Measurements from ENCODE around the gene IER5L. TPM values are rescaled to one million over a fixed set of nuclear protein-coding genes. Genes with fewer than 3 reads are reported as not detected.

IER5L gene
- total and polyA plus RNA-seq, 10 donors = 3.9 to 14.0 (median 8.2) TPM

DNA sequence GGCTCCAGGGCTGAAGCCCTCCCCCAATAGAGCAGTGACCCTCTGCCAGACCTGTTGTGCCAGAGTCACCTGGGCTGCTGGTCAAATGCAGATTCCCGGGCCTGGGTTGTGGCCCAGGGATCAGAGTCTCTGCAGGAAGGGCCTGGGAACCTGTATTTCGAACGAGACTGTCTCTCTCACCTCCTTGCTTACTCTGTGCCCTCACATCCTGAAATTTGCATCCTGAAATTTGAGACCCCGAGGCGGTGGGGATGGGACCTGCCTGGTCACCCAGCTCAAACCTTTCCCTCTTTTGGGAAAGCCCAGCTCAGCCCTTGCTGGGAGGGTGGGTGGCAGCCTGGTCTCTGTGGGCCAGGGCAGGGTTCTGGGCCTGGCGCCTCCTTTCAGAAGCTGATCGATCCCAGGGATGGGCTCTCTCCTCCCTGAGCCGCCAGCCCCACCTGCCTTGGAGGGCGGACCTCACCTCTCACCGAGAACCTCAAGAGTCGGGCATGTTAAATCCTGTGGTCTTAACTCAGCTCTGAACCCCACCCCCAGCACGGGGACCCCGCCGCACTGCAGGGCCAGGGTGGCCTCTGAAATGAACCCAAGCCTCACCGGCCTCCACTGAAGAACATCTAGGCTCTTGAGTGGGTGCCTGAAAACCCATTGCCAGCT lies 44.0 kb upstream of the IER5L start:
- no peak for DNase-seq
- H3K36me3 ChIP-seq = no peaks in the 10 kb centered on the region
- intact Hi-C loops (cut with DNase I; ENCODE audit: low total_unique reads) = no loop called here
- peaks cover 0 to 63% (median 44%) of the 10 kb centered on the region in 6 donors for H3K4me1 ChIP-seq
- H3K27ac ChIP-seq = peak overlapping the region in 3 of 8 donors; percentile 6 to 68 (median 25)
- WGBS, 5 donors = 81 to 94% (median 90%) methylated on average over 8 to 15 of the region's 15 CpGs
- no peak overlapping the region for H3K4me3 ChIP-seq
- H3K27me3 ChIP-seq (replicated peaks in 1 of 7) = peaks cover 0 to 6% (median 0%) of the 10 kb centered on the region in 7 donors
- TF ChIP-seq POLR2A (IDR thresholded peaks at IDR 0.05) = no peak
- TF ChIP-seq POLR2AphosphoS5 (IDR thresholded peaks at IDR 0.05) = no peak
- no peak for TF ChIP-seq CTCF (IDR thresholded peaks at IDR 0.05 in 8 of 11, conservative IDR thresholded peaks at IDR 0.05 in 3 of 11)
- no peaks in the 10 kb centered on the region for H3K9me3 ChIP-seq

GRCh38 chr9:129221233-129221632 lies 43.2 kb upstream of the IER5L start:
- WGBS, 5 donors = 45 to 67% (median 54%) methylated on average over 6 to 7 of the region's 7 CpGs
- Histone ChIP-seq H3K9me3 (no peaks in the 10 kb centered on the region), H3K27me3 (replicated peaks in 1 of 7) (peaks cover 0 to 6% (median 0%) of the 10 kb centered on the region in 7 donors), H3K36me3 (no peaks in the 10 kb centered on the region), H3K27ac (peak overlapping the region in 2 of 8 donors; percentile 1 to 37), H3K4me1 (peaks cover 0 to 60% (median 43%) of the 10 kb centered on the region in 6 donors), H3K4me3 (no peak overlapping the region)
- TF ChIP-seq CTCF (IDR thresholded peaks at IDR 0.05 in 8 of 11, conservative IDR thresholded peaks at IDR 0.05 in 3 of 11) (peak in 1 of 11 experiments; percentile 10), POLR2A (IDR thresholded peaks at IDR 0.05) (no peak)
- DNase-seq = no peak
- intact Hi-C loops (cut with DNase I; ENCODE audit: low total_unique reads) = no loop called here

DNA sequence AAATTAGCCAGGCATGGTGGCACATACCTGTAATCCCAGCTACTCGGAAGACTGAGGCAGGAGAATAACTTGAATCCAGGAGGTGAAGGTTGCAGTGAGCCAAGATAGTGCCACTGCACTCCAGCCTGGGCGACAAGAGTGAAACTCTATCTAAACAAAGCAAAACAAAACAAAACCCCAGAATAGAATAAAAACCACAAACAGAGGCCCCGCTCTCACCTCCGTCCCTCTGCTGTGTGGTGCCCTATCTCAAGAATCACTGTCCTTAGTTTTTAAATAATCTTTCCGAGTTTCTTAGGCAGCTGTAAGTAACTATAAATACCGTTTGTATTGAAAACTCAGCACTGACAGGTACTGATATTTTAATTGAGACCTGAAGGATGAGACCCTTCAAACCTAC lies 42.7 kb upstream of the IER5L start:
- intact Hi-C loops (cut with DNase I; ENCODE audit: low total_unique reads) = no loop called here
- no peak for TF ChIP-seq CTCF (IDR thresholded peaks at IDR 0.05 in 8 of 11, conservative IDR thresholded peaks at IDR 0.05 in 3 of 11)
- no peak for TF ChIP-seq POLR2AphosphoS5 (IDR thresholded peaks at IDR 0.05)
- no peak for TF ChIP-seq POLR2A (IDR thresholded peaks at IDR 0.05)
- peak overlapping the region in 2 of 8 donors; percentile 1 to 37 for H3K27ac ChIP-seq
- 57 to 73% (median 65%) methylated on average over 6 of the region's 6 CpGs for WGBS, 5 donors
- no peaks in the 10 kb centered on the region for H3K9me3 ChIP-seq
- no peak overlapping the region for H3K4me3 ChIP-seq
- DNase-seq = no peak
- H3K27me3 ChIP-seq (replicated peaks in 1 of 7) = peaks cover 0 to 6% (median 0%) of the 10 kb centered on the region in 7 donors
- H3K36me3 ChIP-seq = no peaks in the 10 kb centered on the region
- H3K4me1 ChIP-seq = peaks cover 0 to 56% (median 38%) of the 10 kb centered on the region in 6 donors

- intact Hi-C loops (cut with DNase I; ENCODE audit: low total_unique reads) = no loop called here
- no peak for DNase-seq
- Histone ChIP-seq H3K27ac (no peak overlapping the region), H3K36me3 (no peaks in the 10 kb centered on the region), H3K9me3 (no peaks in the 10 kb centered on the region), H3K4me1 (peaks cover 0 to 37% (median 24%) of the 10 kb centered on the region in 6 donors), H3K27me3 (replicated peaks in 1 of 7) (peaks cover 0 to 6% (median 0%) of the 10 kb centered on the region in 7 donors), H3K4me3 (no peak overlapping the region)
- TF ChIP-seq POLR2A (IDR thresholded peaks at IDR 0.05) = no peak
- TF ChIP-seq POLR2AphosphoS5 (IDR thresholded peaks at IDR 0.05) = no peak
- TF ChIP-seq CTCF (IDR thresholded peaks at IDR 0.05 in 8 of 11, conservative IDR thresholded peaks at IDR 0.05 in 3 of 11) = no peak
- 78 to 85% (median 80%) methylated on average over 9 of the region's 9 CpGs for WGBS, 5 donors
These were observed 40.9 kb upstream of the IER5L start for GRCh38 chr9:129218918-129219317.
